Sigmoid colon (tissue), 7 donors: ENCODE data around the gene RFNG. TPM values are rescaled to one million over a fixed set of nuclear protein-coding genes. Genes with fewer than 3 reads are reported as not detected.

Experiments used
- DNase-seq: peaks from one replicate; pipeline ENCODE4 v3.0.0-alpha.2; 2019
- H3K27ac ChIP-seq, 4 donors: fragments of 200-600 bp; sonication (generic); one replicate each; pipeline ENCODE4 v1.5.1; 2016 to 2019; ENCODE audit warnings: mild to moderate bottlenecking in 1 of 4
- H3K27me3 ChIP-seq, 3 donors: fragments of 200-600 bp; sonication (generic); one replicate each; pipeline ENCODE4 v1.5.1; 2019; ENCODE audit warnings: mild to moderate bottlenecking in 1 of 3
- H3K36me3 ChIP-seq, 4 donors: fragments of 200-600 bp; sonication (generic); one replicate each; pipeline ENCODE4 v1.5.1; 2016 to 2019
- H3K4me1 ChIP-seq, 4 donors: fragments of 200-600 bp; sonication (generic); one replicate each; pipeline ENCODE4 v1.5.1; 2017 to 2019
- H3K4me3 ChIP-seq, 4 donors: fragments of 200-600 bp; sonication (generic); one replicate each; pipeline ENCODE4 v1.5.1; 2017 to 2019; ENCODE audit warnings: mild to moderate bottlenecking in 2 of 4, moderate library complexity in 1 of 4
- H3K9me3 ChIP-seq, 4 donors: fragments of 200-600 bp in 3 of 4; sonication (generic) in 3 of 4; one replicate each; pipeline versions ENCODE4 v1.5.1 to v1.6.1; 2013 to 2019
- EP300 ChIP-seq, 4 donors: sonication (generic); formaldehyde crosslinking; IDR thresholded peaks; one replicate each; pipeline ENCODE4 v1.6.1; 2017; ENCODE audit warnings: antibody characterized with exemption in 4 of 4
- POLR2A ChIP-seq, 2 donors: fragments of 450-650 bp; IDR thresholded peaks; one replicate each; pipeline ENCODE4 v1.6.1; 2016; ENCODE audit warnings: antibody characterized with exemption in 2 of 2, mild to moderate bottlenecking in 2 of 2, moderate library complexity in 2 of 2
- POLR2AphosphoS5 ChIP-seq, 4 donors: sonication (generic); formaldehyde crosslinking; IDR thresholded peaks; one replicate each; pipeline ENCODE4 v1.6.1; 2017; ENCODE audit warnings: antibody characterized with exemption in 4 of 4
- WGBS, 2 donors: extraction: QIAGEN DNeasy Blood & Tissue Kit; methylation state at CpG; one replicate each; pipeline ENCODE4 v1.1.7; 2013; 5-methylcytosine and 5-hydroxymethylcytosine counted together
- intact Hi-C: fragments of 100-400 bp; cut with DNase I; formaldehyde crosslinking; loops from one replicate; pipeline ENCODE4 v1.15.1; 2023
- polyA plus RNA-seq, 3 donors: library from polyadenylated mRNA; stranded (reverse); fragments of 200-250 nt; gene quantifications; one replicate each; pipeline ENCODE4 v1.2.3, GENCODE V29; 2013
- total RNA-seq, 4 donors: library from RNA; depleted of rRNA; stranded (reverse); fragments of >200 nt; gene quantifications; one replicate each; pipeline ENCODE4 v1.1.0, GENCODE V29; 2016
- TF ChIP-seq, protein P1 (sequence below), 4 experiments: fragments of 450-650 bp in 3 of 4; fragments of 200-600 bp in 1 of 4; IDR thresholded peaks; one replicate each; pipeline ENCODE4 v1.5.1; 2016 to 2019; ENCODE audit warnings: antibody characterized with exemption in 4 of 4, mild to moderate bottlenecking in 3 of 4, moderate library complexity in 2 of 4
- donor health status: healthy with polysubstance abuse.
- donor health status: Bipolar disorder and iron deficiency.
- donor health status: healthy.

Gene RFNG
- total and polyA plus RNA-seq, 7 donors, result 13.6 to 38.6 (median 33.5) TPM

DNA sequence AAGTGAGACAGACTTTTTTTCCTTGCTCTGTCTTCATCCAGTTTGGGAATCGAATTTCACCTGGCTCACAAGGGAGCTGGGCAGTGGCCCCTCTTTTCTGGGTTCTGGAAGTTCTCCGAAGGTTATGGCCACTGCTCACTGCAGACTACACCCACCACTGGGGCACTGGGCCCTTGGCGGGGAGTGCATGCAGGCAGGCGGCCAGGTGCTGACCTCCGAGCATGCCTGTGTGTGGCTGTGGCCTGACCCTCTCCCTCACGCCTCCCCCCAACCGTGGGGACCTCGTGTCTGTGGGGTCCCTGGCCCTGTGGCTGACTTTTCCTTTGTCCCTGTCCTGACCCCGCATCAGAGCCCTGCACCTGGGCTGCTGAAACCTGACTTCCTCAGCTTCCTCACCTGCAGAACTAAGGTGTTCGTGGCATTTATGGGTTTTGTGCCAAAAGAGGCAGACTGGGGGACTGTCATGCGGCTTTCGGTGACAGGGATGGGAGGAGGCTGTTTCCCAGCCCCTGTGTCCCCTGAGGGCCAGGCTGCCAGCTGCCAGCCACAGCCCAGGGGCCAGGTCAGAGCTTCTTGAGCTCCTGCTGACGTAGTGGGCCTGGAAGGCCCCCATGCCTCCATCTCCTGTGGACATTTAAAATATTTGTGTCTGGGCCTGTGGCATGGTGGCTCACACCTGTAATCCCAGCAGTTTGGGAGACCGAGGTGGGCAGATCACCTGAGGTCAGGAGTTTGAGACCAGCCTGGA, 52.7 kb downstream of the RFNG start:
- intact Hi-C loops, result no loop called here
- WGBS, 2 donors, result 92 to 93% methylated on average over 14 of the region's 14 CpGs
- DNase-seq, result no peak

DNA sequence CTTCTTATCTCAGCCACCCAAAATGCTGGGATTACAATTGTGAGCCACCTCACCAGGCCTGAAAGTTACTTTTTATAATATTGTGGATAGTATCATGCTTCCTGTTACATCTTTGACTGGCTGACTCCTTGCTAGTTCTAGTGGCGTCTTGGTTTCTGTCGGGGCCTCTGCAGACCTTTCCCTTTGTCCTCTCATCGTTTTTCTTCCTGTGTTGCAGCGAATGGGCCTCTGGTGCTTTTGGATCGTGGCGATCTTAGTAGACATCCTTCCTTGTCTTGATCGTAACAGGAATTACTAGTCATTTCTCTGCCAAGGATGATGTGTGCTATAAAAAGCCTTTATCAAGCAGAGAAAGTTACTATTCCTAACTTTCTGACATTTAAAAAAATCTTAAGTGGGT, 53.4 kb downstream of the RFNG start:
- Histone ChIP-seq H3K27me3 (no peaks in the 10 kb centered on the region), H3K27ac (no peak overlapping the region), H3K4me1 (peaks cover 0 to 12% (median 7%) of the 10 kb centered on the region in 4 donors), H3K9me3 (no peaks in the 10 kb centered on the region), H3K4me3 (no peak overlapping the region), H3K36me3 (peaks cover 0 to 9% (median 0%) of the 10 kb centered on the region in 4 donors)
- no peak for DNase-seq
- 93 to 94% methylated on average over 7 of the region's 7 CpGs for WGBS, 2 donors
- intact Hi-C loops, result no loop called here
- no peak for TF ChIP-seq EP300 (IDR thresholded peaks at IDR 0.05)

More for the DNA sequence above, 52.7 kb downstream of the RFNG start:
- TF ChIP-seq POLR2A (IDR thresholded peaks at IDR 0.05), result no peak
- no peak for TF ChIP-seq POLR2AphosphoS5 (IDR thresholded peaks at IDR 0.05)
- TF ChIP-seq EP300 (IDR thresholded peaks at IDR 0.05), result no peak
- TF ChIP-seq, protein P1, sequence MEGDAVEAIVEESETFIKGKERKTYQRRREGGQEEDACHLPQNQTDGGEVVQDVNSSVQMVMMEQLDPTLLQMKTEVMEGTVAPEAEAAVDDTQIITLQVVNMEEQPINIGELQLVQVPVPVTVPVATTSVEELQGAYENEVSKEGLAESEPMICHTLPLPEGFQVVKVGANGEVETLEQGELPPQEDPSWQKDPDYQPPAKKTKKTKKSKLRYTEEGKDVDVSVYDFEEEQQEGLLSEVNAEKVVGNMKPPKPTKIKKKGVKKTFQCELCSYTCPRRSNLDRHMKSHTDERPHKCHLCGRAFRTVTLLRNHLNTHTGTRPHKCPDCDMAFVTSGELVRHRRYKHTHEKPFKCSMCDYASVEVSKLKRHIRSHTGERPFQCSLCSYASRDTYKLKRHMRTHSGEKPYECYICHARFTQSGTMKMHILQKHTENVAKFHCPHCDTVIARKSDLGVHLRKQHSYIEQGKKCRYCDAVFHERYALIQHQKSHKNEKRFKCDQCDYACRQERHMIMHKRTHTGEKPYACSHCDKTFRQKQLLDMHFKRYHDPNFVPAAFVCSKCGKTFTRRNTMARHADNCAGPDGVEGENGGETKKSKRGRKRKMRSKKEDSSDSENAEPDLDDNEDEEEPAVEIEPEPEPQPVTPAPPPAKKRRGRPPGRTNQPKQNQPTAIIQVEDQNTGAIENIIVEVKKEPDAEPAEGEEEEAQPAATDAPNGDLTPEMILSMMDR (IDR thresholded peaks at IDR 0.05), result no peak
- H3K36me3 ChIP-seq, result peaks cover 0 to 9% (median 0%) of the 10 kb centered on the region in 4 donors
- H3K4me3 ChIP-seq, result no peak overlapping the region
- H3K4me1 ChIP-seq, result peaks cover 0 to 18% (median 13%) of the 10 kb centered on the region in 4 donors
- no peaks in the 10 kb centered on the region for H3K9me3 ChIP-seq
- H3K27me3 ChIP-seq, result no peaks in the 10 kb centered on the region
- no peak overlapping the region for H3K27ac ChIP-seq

Other genes starting within 250 kb of the RFNG start
- gene GCGR, start 247.7 kb downstream of the RFNG start, total RNA-seq, result 1 to 10 TPM in 2 of 4 donors, under 1 TPM in 2; 0.27 to 1.4 (median 0.72) TPM
- under 1 TPM in 1 of 3 donors, not detected in 2; 0.96 TPM for gene GCGR, start 247.7 kb downstream of the RFNG start, polyA plus RNA-seq
- gene MCRIP1, start 218.5 kb downstream of the RFNG start, total RNA-seq, result 100 to 1,000 TPM; 116 to 129 (median 122) TPM
- gene MCRIP1, start 218.5 kb downstream of the RFNG start, polyA plus RNA-seq, result 10 to 100 TPM; 37.0 to 82.9 (median 78.0) TPM
- not detected for gene PPP1R27, start 216.8 kb downstream of the RFNG start, total RNA-seq
- gene PPP1R27, start 216.8 kb downstream of the RFNG start, polyA plus RNA-seq, result under 1 TPM in 1 of 3 donors, not detected in 2; 0.50 TPM
- 100 to 1,000 TPM; 201 to 338 (median 268) TPM for gene P4HB, start 191.3 kb downstream of the RFNG start, total RNA-seq
- gene P4HB, start 191.3 kb downstream of the RFNG start, polyA plus RNA-seq, result 100 to 1,000 TPM; 153 to 750 (median 227) TPM
- gene ARHGDIA, start 180.5 kb downstream of the RFNG start, total RNA-seq, result 10 to 100 TPM; 67.0 to 99.5 (median 74.1) TPM
- gene ARHGDIA, start 180.5 kb downstream of the RFNG start, polyA plus RNA-seq, result 100 to 1,000 TPM; 252 to 452 (median 385) TPM
- gene ALYREF, start 160.2 kb downstream of the RFNG start, total RNA-seq, result 10 to 100 TPM; 39.2 to 44.0 (median 42.6) TPM
- gene ALYREF, start 160.2 kb downstream of the RFNG start, polyA plus RNA-seq, result 10 to 100 TPM; 30.6 to 91.4 (median 35.4) TPM
- 100 to 1,000 TPM in 3 of 4 donors, 10 to 100 TPM in 1; 93.3 to 185 (median 158) TPM for gene ANAPC11, start 160.1 kb downstream of the RFNG start, total RNA-seq
- 100 to 1,000 TPM; 198 to 203 (median 202) TPM for gene ANAPC11, start 160.1 kb downstream of the RFNG start, polyA plus RNA-seq
- 1 to 10 TPM in 1 of 4 donors, under 1 TPM in 2, not detected in 1; 0.27 to 1.8 (median 0.71) TPM for gene NPB, start 149.6 kb downstream of the RFNG start, total RNA-seq
- under 1 TPM in 1 of 3 donors, not detected in 2; 0.87 TPM for gene NPB, start 149.6 kb downstream of the RFNG start, polyA plus RNA-seq
- 10 to 100 TPM; 11.4 to 24.6 (median 19.3) TPM for gene PCYT2, start 140.4 kb downstream of the RFNG start, total RNA-seq
- 10 to 100 TPM; 21.6 to 86.4 (median 40.7) TPM for gene PCYT2, start 140.4 kb downstream of the RFNG start, polyA plus RNA-seq
- gene SIRT7, start 133.6 kb downstream of the RFNG start, total RNA-seq, result 10 to 100 TPM; 11.4 to 31.6 (median 14.1) TPM
- 10 to 100 TPM; 28.8 to 62.2 (median 39.1) TPM for gene SIRT7, start 133.6 kb downstream of the RFNG start, polyA plus RNA-seq
- 10 to 100 TPM; 16.4 to 21.9 (median 17.0) TPM for gene MAFG, start 124.1 kb downstream of the RFNG start, total RNA-seq
- 10 to 100 TPM in 1 of 3 donors, 1 to 10 TPM in 2; 8.8 to 21.9 (median 9.0) TPM for gene MAFG, start 124.1 kb downstream of the RFNG start, polyA plus RNA-seq
- gene PYCR1, start 114.5 kb downstream of the RFNG start, total RNA-seq, result 1 to 10 TPM; 1.1 to 9.1 (median 2.8) TPM
- gene PYCR1, start 114.5 kb downstream of the RFNG start, polyA plus RNA-seq, result 10 to 100 TPM; 34.2 to 64.9 (median 49.7) TPM
- not detected for gene MYADML2, start 104.6 kb downstream of the RFNG start, total RNA-seq
- not detected for gene MYADML2, start 104.6 kb downstream of the RFNG start, polyA plus RNA-seq
- gene NOTUM, start 90.6 kb downstream of the RFNG start, total RNA-seq, result not detected
- gene NOTUM, start 90.6 kb downstream of the RFNG start, polyA plus RNA-seq, result under 1 TPM in 1 of 3 donors, not detected in 2; 0.22 TPM
- 10 to 100 TPM in 3 of 4 donors, 1 to 10 TPM in 1; 9.3 to 27.7 (median 19.3) TPM for gene ASPSCR1, start 74.2 kb downstream of the RFNG start, total RNA-seq
- 10 to 100 TPM; 23.4 to 35.9 (median 25.8) TPM for gene ASPSCR1, start 74.2 kb downstream of the RFNG start, polyA plus RNA-seq
- gene CENPX, start 28.9 kb downstream of the RFNG start, total RNA-seq, result 100 to 1,000 TPM in 3 of 4 donors, 10 to 100 TPM in 1; 78.4 to 164 (median 124) TPM
- gene CENPX, start 28.9 kb downstream of the RFNG start, polyA plus RNA-seq, result 100 to 1,000 TPM; 249 to 273 (median 258) TPM
- gene LRRC45, start 28.5 kb downstream of the RFNG start, total RNA-seq, result 1 to 10 TPM; 5.3 to 8.8 (median 6.9) TPM
- 10 to 100 TPM in 1 of 3 donors, 1 to 10 TPM in 2; 6.6 to 28.6 (median 6.7) TPM for gene LRRC45, start 28.5 kb downstream of the RFNG start, polyA plus RNA-seq
- 1 to 10 TPM in 3 of 4 donors, under 1 TPM in 1; 0.99 to 6.1 (median 2.8) TPM for gene RAC3, start 20.1 kb downstream of the RFNG start, total RNA-seq
- gene RAC3, start 20.1 kb downstream of the RFNG start, polyA plus RNA-seq, result 10 to 100 TPM in 1 of 3 donors, 1 to 10 TPM in 1, under 1 TPM in 1; 0.60 to 11.8 (median 2.8) TPM
- gene DCXR, start 14.1 kb downstream of the RFNG start, total RNA-seq, result 10 to 100 TPM; 44.3 to 94.8 (median 86.3) TPM
- 100 to 1,000 TPM; 130 to 163 (median 147) TPM for gene DCXR, start 14.1 kb downstream of the RFNG start, polyA plus RNA-seq
- gene GPS1, start 87 bp upstream of the RFNG start, total RNA-seq, result 10 to 100 TPM; 64.6 to 75.4 (median 69.8) TPM
- 10 to 100 TPM; 67.3 to 83.6 (median 69.1) TPM for gene GPS1, start 87 bp upstream of the RFNG start, polyA plus RNA-seq
- 10 to 100 TPM; 31.3 to 71.0 (median 54.2) TPM for gene DUS1L, start 14.0 kb upstream of the RFNG start, total RNA-seq
- gene DUS1L, start 14.0 kb upstream of the RFNG start, polyA plus RNA-seq, result 100 to 1,000 TPM in 1 of 3 donors, 10 to 100 TPM in 2; 68.5 to 119 (median 84.2) TPM
- 10 to 100 TPM; 12.7 to 44.2 (median 19.0) TPM for gene FASN, start 46.4 kb upstream of the RFNG start, total RNA-seq
- 100 to 1,000 TPM in 1 of 3 donors, 10 to 100 TPM in 2; 14.4 to 152 (median 15.3) TPM for gene FASN, start 46.4 kb upstream of the RFNG start, polyA plus RNA-seq
- 10 to 100 TPM; 13.3 to 34.1 (median 20.8) TPM for gene CCDC57, start 161.0 kb upstream of the RFNG start, total RNA-seq
- gene CCDC57, start 161.0 kb upstream of the RFNG start, polyA plus RNA-seq, result 10 to 100 TPM; 17.4 to 47.8 (median 25.4) TPM
- 10 to 100 TPM in 3 of 4 donors, 1 to 10 TPM in 1; 9.6 to 19.7 (median 11.6) TPM for gene SLC16A3, start 177.2 kb upstream of the RFNG start, total RNA-seq
- 100 to 1,000 TPM in 1 of 3 donors, 10 to 100 TPM in 2; 10.8 to 140 (median 37.9) TPM for gene SLC16A3, start 177.2 kb upstream of the RFNG start, polyA plus RNA-seq
- 10 to 100 TPM; 45.1 to 61.2 (median 48.9) TPM for gene CSNK1D, start 221.9 kb upstream of the RFNG start, total RNA-seq
- gene CSNK1D, start 221.9 kb upstream of the RFNG start, polyA plus RNA-seq, result 100 to 1,000 TPM in 1 of 3 donors, 10 to 100 TPM in 2; 55.9 to 142 (median 86.2) TPM